ENCODE measurements around the gene CSNK1G1.

DNA sequence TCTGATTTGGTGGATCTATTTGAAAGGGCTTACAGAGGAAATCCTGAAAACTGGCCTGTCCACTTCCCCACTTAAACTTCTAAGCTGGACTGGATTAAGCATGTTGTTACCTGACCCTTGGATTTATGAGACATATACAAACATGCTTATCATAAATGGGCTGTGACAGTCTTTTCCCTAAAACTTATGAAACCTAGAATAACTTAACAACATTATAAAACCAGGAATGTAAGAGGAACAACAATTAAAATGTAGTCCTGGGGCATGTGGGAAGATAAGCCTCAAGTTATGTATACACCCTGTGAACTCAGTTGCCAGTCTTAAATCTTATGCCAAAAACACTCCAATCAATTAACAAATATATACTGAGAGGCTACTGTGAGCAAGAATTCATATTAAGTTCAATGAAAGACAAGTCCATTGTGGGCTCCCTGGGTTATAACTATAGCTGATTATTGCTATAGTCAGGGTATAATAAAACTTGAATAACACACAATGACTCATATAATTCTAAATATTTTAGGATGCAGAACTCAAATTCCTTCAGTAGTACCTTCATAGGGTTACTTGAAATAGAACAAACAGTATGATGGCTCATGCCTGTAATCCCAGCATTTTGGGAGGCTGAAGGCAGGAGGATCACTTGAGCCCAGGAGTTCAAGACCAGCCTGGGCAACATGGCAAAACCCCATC lies 105.9 kb downstream of the CSNK1G1 start:
- TF ChIP-seq CTCF (IDR thresholded peaks at IDR 0.05; ENCODE audit: poor library complexity, severe bottlenecking), result no peak
- TF ChIP-seq, protein P1, sequence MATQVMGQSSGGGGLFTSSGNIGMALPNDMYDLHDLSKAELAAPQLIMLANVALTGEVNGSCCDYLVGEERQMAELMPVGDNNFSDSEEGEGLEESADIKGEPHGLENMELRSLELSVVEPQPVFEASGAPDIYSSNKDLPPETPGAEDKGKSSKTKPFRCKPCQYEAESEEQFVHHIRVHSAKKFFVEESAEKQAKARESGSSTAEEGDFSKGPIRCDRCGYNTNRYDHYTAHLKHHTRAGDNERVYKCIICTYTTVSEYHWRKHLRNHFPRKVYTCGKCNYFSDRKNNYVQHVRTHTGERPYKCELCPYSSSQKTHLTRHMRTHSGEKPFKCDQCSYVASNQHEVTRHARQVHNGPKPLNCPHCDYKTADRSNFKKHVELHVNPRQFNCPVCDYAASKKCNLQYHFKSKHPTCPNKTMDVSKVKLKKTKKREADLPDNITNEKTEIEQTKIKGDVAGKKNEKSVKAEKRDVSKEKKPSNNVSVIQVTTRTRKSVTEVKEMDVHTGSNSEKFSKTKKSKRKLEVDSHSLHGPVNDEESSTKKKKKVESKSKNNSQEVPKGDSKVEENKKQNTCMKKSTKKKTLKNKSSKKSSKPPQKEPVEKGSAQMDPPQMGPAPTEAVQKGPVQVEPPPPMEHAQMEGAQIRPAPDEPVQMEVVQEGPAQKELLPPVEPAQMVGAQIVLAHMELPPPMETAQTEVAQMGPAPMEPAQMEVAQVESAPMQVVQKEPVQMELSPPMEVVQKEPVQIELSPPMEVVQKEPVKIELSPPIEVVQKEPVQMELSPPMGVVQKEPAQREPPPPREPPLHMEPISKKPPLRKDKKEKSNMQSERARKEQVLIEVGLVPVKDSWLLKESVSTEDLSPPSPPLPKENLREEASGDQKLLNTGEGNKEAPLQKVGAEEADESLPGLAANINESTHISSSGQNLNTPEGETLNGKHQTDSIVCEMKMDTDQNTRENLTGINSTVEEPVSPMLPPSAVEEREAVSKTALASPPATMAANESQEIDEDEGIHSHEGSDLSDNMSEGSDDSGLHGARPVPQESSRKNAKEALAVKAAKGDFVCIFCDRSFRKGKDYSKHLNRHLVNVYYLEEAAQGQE (IDR thresholded peaks at IDR 0.05; ENCODE audit: borderline replicate concordance), result no peak
- no peak for TF ChIP-seq EZH2 (IDR thresholded peaks at IDR 0.05; ENCODE audit: borderline replicate concordance, insufficient read depth, low read length, poor library complexity, severe bottlenecking)
- no peak for TF ChIP-seq POLR2AphosphoS5 (IDR thresholded peaks at IDR 0.05)
- no peak for TF ChIP-seq MXI1 (conservative IDR thresholded peaks at IDR 0.05; ENCODE audit: poor library complexity, severe bottlenecking)
- TF ChIP-seq TAF1 (IDR thresholded peaks at IDR 0.05; ENCODE audit: low read depth), result no peak
